ENCODE measurements around the gene ERRFI1.

The ERRFI1 gene

GRCh38 chr1:8063298-8064036, 37.4 kb upstream of the ERRFI1 start:
- peaks cover 4% of the 10 kb centered on the region for H3K27me3 ChIP-seq (ENCODE audit: insufficient read depth, low read length, poor library complexity)
- H3K4me1 ChIP-seq (ENCODE audit: insufficient read depth, low read length) = no peaks in the 10 kb centered on the region
- no peak overlapping the region for H3K4me2 ChIP-seq (ENCODE audit: insufficient read depth, low read length)
- no peak overlapping the region for H3K4me3 ChIP-seq (ENCODE audit: low read depth in 1 of 2, low read length in 2 of 2)
- H4K20me1 ChIP-seq (ENCODE audit: insufficient read depth, low read length) = no peaks in the 10 kb centered on the region
- no peaks in the 10 kb centered on the region for H3K36me3 ChIP-seq (ENCODE audit: insufficient read depth, low read length)
- TF ChIP-seq EZH2 (IDR thresholded peaks at IDR 0.05; ENCODE audit: borderline replicate concordance, low read depth, low read length, severe bottlenecking) = no peak
- no peak for TF ChIP-seq CTCF (IDR thresholded peaks at IDR 0.05; ENCODE audit: borderline replicate concordance, extremely low read depth, low read length, poor library complexity, severe bottlenecking)
- DNase-seq (no peak), ATAC-seq (ENCODE audit: insufficient read depth, low read depth) (no peak)
- H2AFZ ChIP-seq (ENCODE audit: low read depth, low read length) = no peak overlapping the region
- no peaks in the 10 kb centered on the region for H3K9me3 ChIP-seq (ENCODE audit: insufficient read depth, low read length, severe bottlenecking)
- no peaks in the 10 kb centered on the region for H3K79me2 ChIP-seq (ENCODE audit: insufficient read depth, low read length)
- no peak overlapping the region for H3K9ac ChIP-seq (ENCODE audit: low read depth, low read length)
- no peak overlapping the region for H3K27ac ChIP-seq (ENCODE audit: low read length)

- H3K9me3 ChIP-seq (ENCODE audit: insufficient read depth, low read length, severe bottlenecking) = no peaks in the 10 kb centered on the region
- H3K4me2 ChIP-seq (ENCODE audit: insufficient read depth, low read length) = no peak overlapping the region
- H3K27me3 ChIP-seq (ENCODE audit: insufficient read depth, low read length, poor library complexity) = peaks cover 4% of the 10 kb centered on the region
- TF ChIP-seq CTCF (IDR thresholded peaks at IDR 0.05; ENCODE audit: borderline replicate concordance, extremely low read depth, low read length, poor library complexity, severe bottlenecking) (no peak), EZH2 (IDR thresholded peaks at IDR 0.05; ENCODE audit: borderline replicate concordance, low read depth, low read length, severe bottlenecking) (no peak)
- H3K36me3 ChIP-seq (ENCODE audit: insufficient read depth, low read length) = no peaks in the 10 kb centered on the region
- DNase-seq (no peak), ATAC-seq (ENCODE audit: insufficient read depth, low read depth) (no peak)
- H3K4me1 ChIP-seq (ENCODE audit: insufficient read depth, low read length) = no peaks in the 10 kb centered on the region
- no peak overlapping the region for H3K4me3 ChIP-seq (ENCODE audit: low read depth in 1 of 2, low read length in 2 of 2)
- no peak overlapping the region for H2AFZ ChIP-seq (ENCODE audit: low read depth, low read length)
- H4K20me1 ChIP-seq (ENCODE audit: insufficient read depth, low read length) = no peaks in the 10 kb centered on the region
- H3K9ac ChIP-seq (ENCODE audit: low read depth, low read length) = no peak overlapping the region
- H3K79me2 ChIP-seq (ENCODE audit: insufficient read depth, low read length) = no peaks in the 10 kb centered on the region
- H3K27ac ChIP-seq (ENCODE audit: low read length) = no peak overlapping the region
These were observed 36.8 kb upstream of the ERRFI1 start for GRCh38 chr1:8062861-8063260.

- ATAC-seq (ENCODE audit: insufficient read depth, low read depth) = no peak
- no peak for DNase-seq
- no peak overlapping the region for H3K9ac ChIP-seq (ENCODE audit: low read depth, low read length)
- TF ChIP-seq CTCF (IDR thresholded peaks at IDR 0.05; ENCODE audit: borderline replicate concordance, extremely low read depth, low read length, poor library complexity, severe bottlenecking) = no peak
- no peak for TF ChIP-seq EZH2 (IDR thresholded peaks at IDR 0.05; ENCODE audit: borderline replicate concordance, low read depth, low read length, severe bottlenecking)
- no peak overlapping the region for H2AFZ ChIP-seq (ENCODE audit: low read depth, low read length)
- H3K4me1 ChIP-seq (ENCODE audit: insufficient read depth, low read length) = no peaks in the 10 kb centered on the region
- H3K4me3 ChIP-seq (ENCODE audit: low read depth in 1 of 2, low read length in 2 of 2) = no peak overlapping the region
- H3K4me2 ChIP-seq (ENCODE audit: insufficient read depth, low read length) = no peak overlapping the region
- H3K9me3 ChIP-seq (ENCODE audit: insufficient read depth, low read length, severe bottlenecking) = no peaks in the 10 kb centered on the region
- H4K20me1 ChIP-seq (ENCODE audit: insufficient read depth, low read length) = no peaks in the 10 kb centered on the region
- H3K36me3 ChIP-seq (ENCODE audit: insufficient read depth, low read length) = no peaks in the 10 kb centered on the region
- no peaks in the 10 kb centered on the region for H3K79me2 ChIP-seq (ENCODE audit: insufficient read depth, low read length)
- H3K27ac ChIP-seq (ENCODE audit: low read length) = no peak overlapping the region
- H3K27me3 ChIP-seq (ENCODE audit: insufficient read depth, low read length, poor library complexity) = peaks cover 4% of the 10 kb centered on the region
These were observed 35.7 kb upstream of the ERRFI1 start for GRCh38 chr1:8061673-8062386.

All from DND-41 (cell line).